AG20443 (cell line): ENCODE results near the gene ELFN1.
A peak's percentile ranks its signal among the peaks of the same experiment; 100 is the strongest.

Experiments used
- DNase-seq: peaks from one replicate; pipeline ENCODE4 v3.0.0; 2012; ENCODE audit warnings: low spot score, mixed read lengths

ELFN1 gene

GRCh38 chr7:1669954-1670893 lies at the start of gene ELFN1:
ELFN1 (plus strand) TSS chr7:1670277; CDS start chr7:1744597, 74,320 bp downstream.
- peak; percentile 75 for DNase-seq

GRCh38 chr7:1620835-1621234 lies 49.2 kb upstream of the ELFN1 start:
- DNase-seq: no peak

GRCh38 chr7:1621718-1622117 lies 48.4 kb upstream of the ELFN1 start:
- DNase-seq: no peak

GRCh38 chr7:1622441-1622840 lies 47.6 kb upstream of the ELFN1 start:
- no peak for DNase-seq

- no peak for DNase-seq
Observed at GRCh38 chr7:1623810-1624209, 46.3 kb upstream of the ELFN1 start.

- DNase-seq: no peak
Observed at GRCh38 chr7:1624999-1625927, 44.8 kb upstream of the ELFN1 start.

- DNase-seq: no peak
Observed at GRCh38 chr7:1626769-1627168, 43.3 kb upstream of the ELFN1 start.

- DNase-seq: no peak
Observed at GRCh38 chr7:1630700-1631336, 39.3 kb upstream of the ELFN1 start.

GRCh38 chr7:1631678-1632077 lies 38.4 kb upstream of the ELFN1 start:
- no peak for DNase-seq

GRCh38 chr7:1632506-1632905 lies 37.6 kb upstream of the ELFN1 start:
- no peak for DNase-seq

- no peak for DNase-seq
Observed at GRCh38 chr7:1632916-1633785, 36.9 kb upstream of the ELFN1 start.

GRCh38 chr7:1635401-1635800 lies 34.7 kb upstream of the ELFN1 start:
- no peak for DNase-seq

GRCh38 chr7:1637155-1637554 lies 32.9 kb upstream of the ELFN1 start:
- no peak for DNase-seq

- DNase-seq: no peak
Observed at GRCh38 chr7:1638215-1638661, 31.8 kb upstream of the ELFN1 start.

GRCh38 chr7:1639071-1639470 lies 31.0 kb upstream of the ELFN1 start:
- no peak for DNase-seq

- no peak for DNase-seq
Observed at GRCh38 chr7:1639532-1640175, 30.4 kb upstream of the ELFN1 start.

GRCh38 chr7:1640376-1641172 lies 29.5 kb upstream of the ELFN1 start:
- DNase-seq: no peak

- no peak for DNase-seq
Observed at GRCh38 chr7:1641173-1641572, 28.9 kb upstream of the ELFN1 start.

- no peak for DNase-seq
Observed at GRCh38 chr7:1641661-1642260, 28.3 kb upstream of the ELFN1 start.
